Muscle of leg (tissue), 11 donors: ENCODE results near the gene CERS6. TPM values are rescaled to one million over a fixed set of nuclear protein-coding genes. Genes with fewer than 3 reads are reported as not detected.
"Not testable (repeated sequence)": the region's sequence is repeated elsewhere in the genome, so short reads cannot be mapped to it uniquely, and the experiment has no call there.

Source experiments
- DNase-seq: peaks from one replicate; pipeline ENCODE4 v3.0.0; 2013
- H3K27ac ChIP-seq: one replicate; pipeline ENCODE4 v1.5.1; 2013; ENCODE audit warnings: mild to moderate bottlenecking, low read length, control low read depth
- H3K27me3 ChIP-seq: one replicate; pipeline ENCODE4 v1.6.1; 2013; ENCODE audit warnings: low read length; ENCODE audit not compliant: control insufficient read depth, insufficient read depth
- H3K36me3 ChIP-seq: one replicate; pipeline ENCODE4 v1.6.1; 2013; ENCODE audit warnings: low read length; ENCODE audit not compliant: control insufficient read depth, insufficient read depth
- H3K4me1 ChIP-seq: one replicate; pipeline ENCODE4 v1.6.1; 2013; ENCODE audit warnings: low read length; ENCODE audit not compliant: control insufficient read depth, insufficient read depth
- H3K4me3 ChIP-seq: one replicate; pipeline ENCODE4 v1.5.1; 2013; ENCODE audit warnings: low read length, control low read depth
- H3K9me3 ChIP-seq: replicated peaks from 2 replicates; pipeline ENCODE4 v1.6.1; 2013; ENCODE audit warnings: low read depth, low read length; ENCODE audit not compliant: control insufficient read depth
- WGBS: methylation state at CpG from one replicate; pipeline ENCODE4 v1.1.5; 2013; ENCODE audit warnings: missing lambda C conversion rate; ENCODE audit not compliant: insufficient coverage; 5-methylcytosine and 5-hydroxymethylcytosine counted together
- polyA plus RNA-seq, 8 donors: library from polyadenylated mRNA; unstranded; fragments of 120-200 nt; gene quantifications; one replicate each; pipeline versions ENCODE4 v1.2.1 to v1.2.3, GENCODE V29; 2013; ENCODE audit warnings: inconsistent platforms in 1 of 8, low replicate concordance in 1 of 8; ENCODE audit not compliant: insufficient read length in 8 of 8, insufficient read depth in 1 of 8
- total RNA-seq: library from RNA; stranded (reverse); fragments of 120-200 nt; gene quantifications from one replicate; pipeline ENCODE4 v1.2.4, GENCODE V29; 2013

CERS6 gene
- total and polyA plus RNA-seq, 9 donors: 21.2 to 54.4 (median 39.0) TPM

DNA sequence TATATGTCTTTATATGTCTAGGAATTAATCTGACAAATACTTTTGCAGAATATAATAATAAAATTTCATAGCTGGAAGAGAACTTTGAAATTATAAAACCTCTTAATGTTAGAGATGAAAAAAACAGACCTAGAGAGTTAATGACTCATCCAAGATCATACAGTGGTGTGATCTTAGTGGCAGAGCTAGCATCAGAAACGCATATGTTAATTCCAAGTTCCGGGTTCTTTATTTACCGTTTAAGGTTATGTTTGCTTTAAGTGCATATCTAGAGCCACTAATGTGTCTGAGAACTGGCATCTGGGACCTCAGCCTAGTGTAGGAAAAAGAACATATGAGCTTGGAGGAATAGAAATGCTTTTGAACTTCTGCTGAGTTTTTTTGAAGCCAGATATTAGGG, 24.3 kb downstream of the CERS6 start:
- Histone ChIP-seq H3K36me3 (no peaks in the 10 kb centered on the region), H3K4me3 (no peak overlapping the region), H3K27me3 (no peaks in the 10 kb centered on the region), H3K27ac (no peak overlapping the region), H3K4me1 (no peaks in the 10 kb centered on the region), H3K9me3 (no peaks in the 10 kb centered on the region)
- DNase-seq: no peak
- WGBS: 88% methylated on average over 3 of the region's 3 CpGs

DNA sequence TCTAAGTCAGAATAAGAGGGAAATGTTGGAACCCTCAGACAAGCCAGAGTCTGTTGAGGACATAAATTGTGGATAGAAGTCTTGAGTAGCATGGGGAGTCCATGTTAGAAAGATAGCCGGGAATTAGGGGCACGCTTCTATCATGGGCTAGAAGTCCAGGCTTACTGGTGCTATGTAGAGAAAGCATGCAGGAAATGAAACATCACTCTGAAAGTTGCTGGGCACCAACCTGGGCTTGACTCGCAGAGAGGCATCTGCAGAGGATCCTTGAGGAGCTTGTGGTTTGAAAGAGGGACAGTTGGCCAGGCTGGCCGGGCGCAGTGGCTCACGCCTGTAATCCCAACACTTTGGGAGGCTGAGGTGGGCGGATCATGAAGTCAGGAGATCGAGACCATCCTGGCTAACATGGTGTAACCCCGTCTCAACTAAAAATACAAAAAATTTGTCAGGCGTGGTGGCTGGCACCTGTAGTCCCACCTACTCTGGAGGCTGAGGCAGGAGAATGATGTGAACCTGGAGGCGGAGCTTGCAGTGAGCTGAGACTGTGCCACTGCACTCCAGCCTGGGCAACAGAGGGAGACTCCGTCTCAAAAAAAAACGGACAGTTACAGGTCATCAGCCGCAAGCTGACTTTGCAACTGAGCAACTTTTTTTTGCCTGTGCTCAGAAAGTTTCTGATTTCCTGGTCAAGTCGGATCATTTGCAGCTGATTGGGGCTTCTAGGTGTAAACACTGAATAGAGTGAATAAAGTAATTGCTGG, 24.9 kb downstream of the CERS6 start:
- DNase-seq: no peak
- Histone ChIP-seq H3K36me3 (no peaks in the 10 kb centered on the region), H3K9me3 (no peaks in the 10 kb centered on the region), H3K4me3 (no peak overlapping the region), H3K27ac (no peak overlapping the region), H3K27me3 (no peaks in the 10 kb centered on the region), H3K4me1 (no peaks in the 10 kb centered on the region)
- WGBS: 91% methylated on average over 14 of the region's 15 CpGs

DNA sequence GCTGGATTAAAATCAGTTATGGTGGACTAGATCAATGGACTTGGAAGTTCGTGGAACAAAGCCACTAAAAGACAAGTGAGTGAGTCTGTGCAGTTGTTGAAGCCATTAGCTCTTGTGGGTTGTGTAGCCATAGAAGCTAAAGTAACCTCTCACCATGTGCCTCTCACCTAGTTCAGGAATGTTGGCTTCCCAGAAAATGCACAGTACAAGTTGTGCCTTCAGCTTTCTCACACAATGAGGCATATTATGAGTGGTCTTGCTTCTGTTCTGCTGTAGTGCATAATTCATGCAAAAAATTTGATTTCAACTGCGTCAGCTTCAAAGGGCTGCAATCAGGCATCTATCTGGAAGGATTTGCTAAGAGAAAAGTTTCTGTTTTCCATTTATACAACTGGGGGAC, 26.2 kb downstream of the CERS6 start:
- Histone ChIP-seq H3K27me3 (no peaks in the 10 kb centered on the region), H3K27ac (no peak overlapping the region), H3K36me3 (no peaks in the 10 kb centered on the region), H3K4me1 (no peaks in the 10 kb centered on the region), H3K4me3 (no peak overlapping the region), H3K9me3 (no peaks in the 10 kb centered on the region)
- no peak for DNase-seq
- WGBS: no CpG with 5 or more reads among the region's 2 CpGs

- H3K9me3 ChIP-seq: no peaks in the 10 kb centered on the region
- H3K36me3 ChIP-seq: no peaks in the 10 kb centered on the region
- H3K4me1 ChIP-seq: no peaks in the 10 kb centered on the region
- 89% methylated on average over 3 of the region's 9 CpGs for WGBS
- H3K4me3 ChIP-seq: no peak overlapping the region
- H3K27ac ChIP-seq: no peak overlapping the region
- no peaks in the 10 kb centered on the region for H3K27me3 ChIP-seq
- no peak for DNase-seq
These were observed 27.1 kb downstream of the CERS6 start for GRCh38 chr2:168482952-168483831.

GRCh38 chr2:168486477-168486876, 30.4 kb downstream of the CERS6 start:
- WGBS: no CpG with 5 or more reads among the region's 3 CpGs
- Histone ChIP-seq H3K36me3 (no peaks in the 10 kb centered on the region), H3K27ac (no peak overlapping the region), H3K9me3 (no peaks in the 10 kb centered on the region), H3K27me3 (no peaks in the 10 kb centered on the region), H3K4me3 (no peak overlapping the region), H3K4me1 (peaks cover 2% of the 10 kb centered on the region)
- no peak for DNase-seq

GRCh38 chr2:168490015-168490874, 34.2 kb downstream of the CERS6 start:
- 43% methylated on average over 1 of the region's 7 CpGs for WGBS
- H3K27ac ChIP-seq: peak overlapping the region; percentile 57
- H3K4me3 ChIP-seq: no peak overlapping the region
- peak; percentile 58 for DNase-seq
- H3K4me1 ChIP-seq: peaks cover 2% of the 10 kb centered on the region
- H3K9me3 ChIP-seq: no peaks in the 10 kb centered on the region
- H3K36me3 ChIP-seq: peaks cover 5% of the 10 kb centered on the region
- no peaks in the 10 kb centered on the region for H3K27me3 ChIP-seq

- WGBS: 28% methylated on average over 2 of the region's 3 CpGs
- no peaks in the 10 kb centered on the region for H3K27me3 ChIP-seq
- H3K36me3 ChIP-seq: peaks cover 7% of the 10 kb centered on the region
- peaks cover 2% of the 10 kb centered on the region for H3K4me1 ChIP-seq
- peak; percentile 34 for DNase-seq
- peak overlapping the region; percentile 57 for H3K27ac ChIP-seq
- H3K9me3 ChIP-seq: no peaks in the 10 kb centered on the region
- H3K4me3 ChIP-seq: no peak overlapping the region
These were observed 35.0 kb downstream of the CERS6 start for GRCh38 chr2:168490946-168491605.

DNA sequence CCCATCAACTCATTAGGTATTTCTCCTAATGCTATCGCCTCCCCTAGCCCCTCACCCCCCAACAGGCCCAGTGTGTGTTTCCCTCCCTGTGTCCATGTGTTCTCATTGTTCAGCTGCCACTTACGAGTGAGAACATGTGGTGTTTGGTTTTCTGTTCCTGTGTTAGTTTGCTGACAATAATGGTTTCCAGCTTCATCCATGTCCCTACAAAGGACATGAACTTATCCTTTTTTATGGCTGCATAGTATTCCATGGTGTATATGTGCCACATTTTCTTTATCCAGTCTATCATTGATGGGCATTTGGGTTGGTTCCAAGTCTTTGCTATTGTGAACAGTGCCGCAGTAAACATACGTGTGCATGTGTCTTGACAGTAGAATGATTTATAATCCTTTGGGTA, 35.7 kb downstream of the CERS6 start:
- not testable (repeated sequence) for H3K27ac ChIP-seq, H3K9me3 ChIP-seq, H3K27me3 ChIP-seq, H3K4me1 ChIP-seq, DNase-seq, H3K4me3 ChIP-seq, H3K36me3 ChIP-seq
- no CpG with 5 or more reads among the region's 4 CpGs for WGBS

GRCh38 chr2:168493219-168493618, 37.1 kb downstream of the CERS6 start:
- WGBS: no CpG with 5 or more reads among the region's 2 CpGs
- H3K9me3 ChIP-seq: not testable (repeated sequence)

More at GRCh38 chr2:168493219-168493618, 37.1 kb downstream of the CERS6 start:
- H3K27me3 ChIP-seq, H3K4me1 ChIP-seq, H3K4me3 ChIP-seq, H3K27ac ChIP-seq, DNase-seq, H3K36me3 ChIP-seq: not testable (repeated sequence)
